Upper lobe of left lung (tissue), 4 donors: Measurements from ENCODE around the gene KCNQ4.

ENCODE experiments used
- CTCF ChIP-seq, 6 experiments: fragments of 450-650 bp in 4 of 6; fragments of 200-600 bp in 2 of 6; sonication (generic) in 2 of 6; IDR thresholded peaks; one replicate each; pipeline ENCODE4 v1.5.1; 2016 to 2019; ENCODE audit warnings: antibody characterized with exemption in 6 of 6
- POLR2A ChIP-seq, 4 donors: fragments of 450-650 bp; IDR thresholded peaks; one replicate each; pipeline ENCODE4 v1.5.1; 2016 to 2017; ENCODE audit warnings: antibody characterized with exemption in 4 of 4, mild to moderate bottlenecking in 2 of 4
- POLR2AphosphoS5 ChIP-seq, 2 donors: sonication (generic); formaldehyde crosslinking; IDR thresholded peaks; one replicate each; pipeline ENCODE4 v1.5.1; 2017; ENCODE audit warnings: antibody characterized with exemption in 2 of 2

GRCh38 chr1:40750451-40750908, 33.1 kb upstream of the KCNQ4 start:
- no peak for TF ChIP-seq CTCF (IDR thresholded peaks at IDR 0.05)
- no peak for TF ChIP-seq POLR2A (IDR thresholded peaks at IDR 0.05)
- no peak for TF ChIP-seq POLR2AphosphoS5 (IDR thresholded peaks at IDR 0.05)
